SK-N-SH (cell line): ENCODE measurements around the gene NPIPB2.

Experiments used
- CTCF ChIP-seq: fragments of 200-600 bp; sonication (generic); IDR thresholded peaks from 2 replicates; pipeline ENCODE4 v1.6.1; 2017; ENCODE audit warnings: antibody characterized with exemption, mild to moderate bottlenecking, moderate library complexity
- GATA2 ChIP-seq: sonication (generic); formaldehyde crosslinking; IDR thresholded peaks from 2 replicates; pipeline ENCODE4 v1.5.0; 2020; ENCODE audit warnings: mild to moderate bottlenecking, missing genetic modification reagents
- MAX ChIP-seq: IDR thresholded peaks from 2 replicates; pipeline ENCODE4 v1.4.0; 2012; ENCODE audit warnings: low read depth
- REST ChIP-seq: IDR thresholded peaks from 2 replicates; pipeline ENCODE4 v1.6.1; 2012; ENCODE audit warnings: mild to moderate bottlenecking, low read depth, low read length, moderate library complexity
- SIN3A ChIP-seq: IDR thresholded peaks from 2 replicates; pipeline ENCODE4 v1.6.1; 2012; ENCODE audit warnings: low read depth, mild to moderate bottlenecking, low read length, moderate library complexity, borderline replicate concordance
- YY1 ChIP-seq: IDR thresholded peaks from 2 replicates; pipeline ENCODE4 v1.4.0; 2012; ENCODE audit warnings: low read depth, mild to moderate bottlenecking

GRCh38 chr16:11972128-11972527 lies 30.3 kb upstream of the NPIPB2 start:
- TF ChIP-seq CTCF (peak; percentile 42), GATA2 (CRISPR knock-in tag) (no peak), REST (no peak), YY1 (no peak), SIN3A (no peak), MAX (no peak)
